Gastroesophageal sphincter (tissue), 4 donors: ENCODE results near the gene SPTLC3. TPM values are rescaled to one million over a fixed set of nuclear protein-coding genes. Genes with fewer than 3 reads are reported as not detected.

Experiments used
- ATAC-seq: fragments of 150-250 bp; one replicate; pipeline ENCODE4 v1.9.1; 2016; ENCODE audit warnings: mild to moderate bottlenecking, moderate library complexity
- H3K27ac ChIP-seq, 4 donors: fragments of 200-600 bp; sonication (generic) in 3 of 4; 1 replicate in 3 of 4; 2 replicates in 1 of 4; pipeline ENCODE4 v1.5.1; 2016 to 2019
- H3K27me3 ChIP-seq: fragments of 200-600 bp; sonication (generic); one replicate; pipeline ENCODE4 v1.5.1; 2019
- H3K36me3 ChIP-seq, 2 donors: fragments of 200-600 bp; sonication (generic); one replicate each; pipeline ENCODE4 v1.5.1; 2019; ENCODE audit warnings: control low read depth in 1 of 2
- H3K4me1 ChIP-seq, 3 donors: fragments of 200-600 bp; sonication (generic); 1 replicate in 2 of 3; 2 replicates in 1 of 3; pipeline ENCODE4 v1.5.1; 2016 to 2019; ENCODE audit warnings: control low read depth in 2 of 3
- H3K4me3 ChIP-seq, 2 donors: fragments of 200-600 bp; sonication (generic); one replicate each; pipeline ENCODE4 v1.5.1; 2019; ENCODE audit warnings: mild to moderate bottlenecking in 1 of 2, moderate library complexity in 1 of 2
- H3K9me3 ChIP-seq, 3 donors: fragments of 200-600 bp; sonication (generic); one replicate each; pipeline ENCODE4 v1.5.1; 2017 to 2019; ENCODE audit warnings: control low read depth in 2 of 3
- EP300 ChIP-seq: sonication (generic); formaldehyde crosslinking; IDR thresholded peaks from one replicate; pipeline ENCODE4 v1.6.1; 2017; ENCODE audit warnings: antibody characterized with exemption, mild to moderate bottlenecking
- POLR2A ChIP-seq, 2 donors: fragments of 450-650 bp; IDR thresholded peaks; one replicate each; pipeline ENCODE4 v1.6.1; 2017; ENCODE audit warnings: antibody characterized with exemption in 2 of 2, mild to moderate bottlenecking in 2 of 2, moderate library complexity in 1 of 2
- POLR2AphosphoS5 ChIP-seq: sonication (generic); formaldehyde crosslinking; IDR thresholded peaks from one replicate; pipeline ENCODE4 v1.6.1; 2017; ENCODE audit warnings: antibody characterized with exemption
- WGBS, 2 donors: methylation state at CpG; one replicate each; pipeline ENCODE4 v1.1.5; 2018; ENCODE audit warnings: low coverage in 1 of 2; 5-methylcytosine and 5-hydroxymethylcytosine counted together
- total RNA-seq, 4 donors: library from RNA; depleted of rRNA; stranded (reverse); fragments of >200 nt; gene quantifications; one replicate each; pipeline ENCODE4 v1.1.0, GENCODE V29; 2016
- TF ChIP-seq, protein P1 (sequence below), 4 experiments: fragments of 200-600 bp in 2 of 4; fragments of 450-650 bp in 2 of 4; sonication (generic) in 1 of 4; IDR thresholded peaks; one replicate each; pipeline ENCODE4 v1.5.1; 2017 to 2019; ENCODE audit warnings: antibody characterized with exemption in 4 of 4, mild to moderate bottlenecking in 2 of 4, moderate library complexity in 2 of 4

The SPTLC3 gene
- total RNA-seq, 4 donors from 2014 or later, result 2.0 to 14.6 (median 5.3) TPM

GRCh38 chr20:13142143-13142542 lies 133.4 kb downstream of the SPTLC3 start:
- H3K4me1 ChIP-seq, result no peaks in the 10 kb centered on the region

DNA sequence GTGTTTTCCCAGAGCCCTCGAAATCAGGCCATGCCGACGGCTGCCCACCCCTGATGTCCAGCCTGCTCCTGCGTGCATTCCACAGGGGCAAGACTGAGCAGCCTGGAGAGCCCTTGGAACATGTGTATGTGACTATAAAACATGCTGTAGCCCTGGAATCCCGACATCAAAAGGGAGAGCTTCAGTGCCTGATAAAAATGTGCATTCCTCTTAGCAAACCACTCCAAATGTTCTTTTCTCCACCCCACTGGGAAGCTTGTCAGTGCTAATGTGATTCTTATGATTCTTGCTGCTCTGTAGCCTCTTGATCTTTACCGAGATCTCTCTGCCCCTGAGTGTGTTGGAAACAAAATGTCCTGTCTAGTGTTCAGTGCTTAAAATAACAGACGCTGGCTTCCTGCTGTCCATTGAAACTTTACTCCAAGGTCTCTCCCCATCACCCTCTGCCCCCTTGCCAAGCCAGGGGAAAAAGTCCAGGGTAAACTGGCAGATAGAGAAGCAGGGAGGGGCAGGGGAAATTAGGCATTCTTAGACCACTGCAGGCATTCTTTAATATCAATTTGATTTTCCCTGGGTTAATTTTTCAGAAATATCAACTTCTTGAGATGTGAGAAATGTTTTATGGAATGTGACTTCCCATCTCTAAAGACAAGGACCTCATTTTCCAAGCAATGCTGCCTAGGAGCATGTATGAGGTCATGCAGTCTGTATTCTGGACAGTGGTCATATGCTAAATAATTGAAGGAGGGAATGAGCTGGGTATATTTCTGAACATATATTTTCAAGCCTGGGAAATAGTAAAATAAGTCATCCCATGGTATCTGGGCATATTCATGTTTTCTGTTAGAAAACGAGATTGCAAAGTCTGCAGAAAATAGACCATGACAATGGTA lies 138.5 kb downstream of the SPTLC3 start:
- Histone ChIP-seq H3K4me1 (no peaks in the 10 kb centered on the region), H3K36me3 (no peaks in the 10 kb centered on the region), H3K4me3 (no peak overlapping the region), H3K27ac (no peak overlapping the region), H3K9me3 (no peaks in the 10 kb centered on the region), H3K27me3 (no peaks in the 10 kb centered on the region)
- TF ChIP-seq, protein P1, sequence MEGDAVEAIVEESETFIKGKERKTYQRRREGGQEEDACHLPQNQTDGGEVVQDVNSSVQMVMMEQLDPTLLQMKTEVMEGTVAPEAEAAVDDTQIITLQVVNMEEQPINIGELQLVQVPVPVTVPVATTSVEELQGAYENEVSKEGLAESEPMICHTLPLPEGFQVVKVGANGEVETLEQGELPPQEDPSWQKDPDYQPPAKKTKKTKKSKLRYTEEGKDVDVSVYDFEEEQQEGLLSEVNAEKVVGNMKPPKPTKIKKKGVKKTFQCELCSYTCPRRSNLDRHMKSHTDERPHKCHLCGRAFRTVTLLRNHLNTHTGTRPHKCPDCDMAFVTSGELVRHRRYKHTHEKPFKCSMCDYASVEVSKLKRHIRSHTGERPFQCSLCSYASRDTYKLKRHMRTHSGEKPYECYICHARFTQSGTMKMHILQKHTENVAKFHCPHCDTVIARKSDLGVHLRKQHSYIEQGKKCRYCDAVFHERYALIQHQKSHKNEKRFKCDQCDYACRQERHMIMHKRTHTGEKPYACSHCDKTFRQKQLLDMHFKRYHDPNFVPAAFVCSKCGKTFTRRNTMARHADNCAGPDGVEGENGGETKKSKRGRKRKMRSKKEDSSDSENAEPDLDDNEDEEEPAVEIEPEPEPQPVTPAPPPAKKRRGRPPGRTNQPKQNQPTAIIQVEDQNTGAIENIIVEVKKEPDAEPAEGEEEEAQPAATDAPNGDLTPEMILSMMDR (IDR thresholded peaks at IDR 0.05), result no peak
- TF ChIP-seq EP300 (no peak), POLR2AphosphoS5 (no peak), POLR2A (IDR thresholded peaks at IDR 0.05) (no peak)
- 37 to 67% methylated on average over 2 to 4 of the region's 8 CpGs for WGBS, 2 donors
- no peak for ATAC-seq

More at GRCh38 chr20:13142143-13142542, 133.4 kb downstream of the SPTLC3 start:
- 45 to 67% methylated on average over 1 of the region's 1 CpG for WGBS, 2 donors
- TF ChIP-seq, protein P1 (IDR thresholded peaks at IDR 0.05), result no peak
- TF ChIP-seq EP300 (no peak), POLR2A (IDR thresholded peaks at IDR 0.05) (no peak), POLR2AphosphoS5 (no peak)
- no peaks in the 10 kb centered on the region for H3K9me3 ChIP-seq
- H3K36me3 ChIP-seq, result no peaks in the 10 kb centered on the region
- no peak overlapping the region for H3K27ac ChIP-seq
- H3K4me3 ChIP-seq, result no peak overlapping the region
- ATAC-seq, result no peak
- H3K27me3 ChIP-seq, result no peaks in the 10 kb centered on the region

GRCh38 chr20:13147971-13148370 lies 139.2 kb downstream of the SPTLC3 start:
- Histone ChIP-seq H3K9me3 (no peaks in the 10 kb centered on the region), H3K4me3 (no peak overlapping the region), H3K27me3 (no peaks in the 10 kb centered on the region), H3K4me1 (no peaks in the 10 kb centered on the region), H3K27ac (no peak overlapping the region), H3K36me3 (no peaks in the 10 kb centered on the region)
- TF ChIP-seq POLR2AphosphoS5 (no peak), POLR2A (IDR thresholded peaks at IDR 0.05) (no peak), EP300 (no peak)
- TF ChIP-seq, protein P1 (IDR thresholded peaks at IDR 0.05), result no peak
- WGBS, 2 donors, result 74 to 94% methylated on average over 2 to 3 of the region's 3 CpGs
- ATAC-seq, result no peak

DNA sequence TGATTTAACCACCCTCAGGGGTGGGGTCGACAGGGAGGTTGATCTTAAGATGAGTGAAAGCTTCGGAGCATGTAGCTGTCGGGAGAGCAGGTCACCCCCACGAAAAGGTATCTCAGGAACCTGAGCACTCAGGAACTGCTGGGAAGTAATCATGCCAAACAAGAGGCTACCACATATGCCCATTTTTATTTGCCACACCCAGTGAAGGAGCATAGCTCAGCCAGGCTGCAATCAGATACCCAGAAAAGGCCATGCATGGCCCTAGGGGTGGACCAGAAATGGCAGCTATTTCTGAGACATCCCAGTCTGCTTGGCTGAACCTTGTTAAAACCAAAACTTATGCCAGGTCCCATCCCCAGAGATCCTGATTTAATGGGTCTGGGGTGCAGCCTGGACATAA lies 139.6 kb downstream of the SPTLC3 start:
- no peaks in the 10 kb centered on the region for H3K9me3 ChIP-seq
- no peaks in the 10 kb centered on the region for H3K4me1 ChIP-seq
- no peaks in the 10 kb centered on the region for H3K27me3 ChIP-seq
- no peak for TF ChIP-seq POLR2AphosphoS5
- TF ChIP-seq, protein P1 (IDR thresholded peaks at IDR 0.05), result no peak
- no peak for TF ChIP-seq EP300
- no peak overlapping the region for H3K27ac ChIP-seq
- no peaks in the 10 kb centered on the region for H3K36me3 ChIP-seq
- no peak for ATAC-seq
- 69 to 79% methylated on average over 4 of the region's 4 CpGs for WGBS, 2 donors
- no peak overlapping the region for H3K4me3 ChIP-seq

DNA sequence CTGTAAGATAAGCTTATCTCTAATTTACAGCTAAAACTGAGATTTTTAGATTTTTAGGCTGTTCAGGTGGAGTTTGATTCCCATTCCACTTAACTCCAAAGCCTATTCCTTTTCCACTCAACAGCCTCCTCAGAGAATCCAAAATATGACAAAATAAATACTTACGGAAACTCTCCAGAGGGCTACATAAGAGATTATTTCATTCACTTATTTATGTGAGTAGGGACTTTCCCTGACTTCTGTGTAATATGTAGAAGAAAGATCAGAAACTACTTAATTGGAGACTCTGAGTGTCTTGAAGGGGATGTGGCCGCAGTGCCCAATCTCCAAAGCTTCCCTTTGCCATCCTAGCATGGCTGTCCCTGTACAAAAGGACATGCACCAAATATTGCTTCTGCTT lies 140.2 kb downstream of the SPTLC3 start:
- H3K27ac ChIP-seq, result no peak overlapping the region
- no peaks in the 10 kb centered on the region for H3K9me3 ChIP-seq
- 95 to 100% methylated on average over 1 to 2 of the region's 2 CpGs for WGBS, 2 donors
- peaks cover 0 to 3% of the 10 kb centered on the region in 2 donors for H3K36me3 ChIP-seq
- TF ChIP-seq POLR2AphosphoS5 (no peak), EP300 (no peak), POLR2A (IDR thresholded peaks at IDR 0.05) (no peak)
- TF ChIP-seq, protein P1 (IDR thresholded peaks at IDR 0.05), result no peak
- no peak overlapping the region for H3K4me3 ChIP-seq
- ATAC-seq, result no peak
- H3K27me3 ChIP-seq, result no peaks in the 10 kb centered on the region
- no peaks in the 10 kb centered on the region for H3K4me1 ChIP-seq
